ENCODE data around the gene EYA2. TPM values are rescaled to one million over a fixed set of nuclear protein-coding genes. Genes with fewer than 3 reads are reported as not detected.

Gene EYA2
- total RNA-seq, 1 donor, result 17.7 TPM

DNA sequence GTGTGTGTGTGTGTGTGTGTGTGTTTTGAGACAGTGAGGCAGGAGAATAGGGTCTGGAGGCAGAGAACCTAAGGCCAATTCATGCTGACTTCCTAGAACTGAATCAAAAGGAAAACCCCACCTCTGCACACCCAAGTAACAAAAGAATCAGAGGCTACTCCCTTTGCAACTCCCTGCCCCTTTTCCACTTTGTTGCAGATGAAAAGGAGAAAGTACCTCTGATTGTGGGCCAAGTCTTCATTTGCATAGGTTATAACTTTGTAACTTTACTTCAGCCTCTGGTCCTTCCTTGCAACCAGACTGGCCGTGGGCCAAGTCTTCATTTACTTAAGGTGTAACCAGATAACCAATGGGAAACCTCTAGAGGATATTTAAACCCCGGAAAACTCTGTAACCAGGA lies 168.8 kb downstream of the EYA2 start:
- Histone ChIP-seq H3K4me1 (ENCODE audit: insufficient read depth, low read length) (no peaks in the 10 kb centered on the region), H3K9me3 (ENCODE audit: low read depth, low read length) (peaks cover 8% of the 10 kb centered on the region), H4K20me1 (ENCODE audit: insufficient read depth, low read length) (no peaks in the 10 kb centered on the region), H3K27me3 (ENCODE audit: insufficient read depth, low read length) (no peaks in the 10 kb centered on the region), H3K27ac (ENCODE audit: low read depth, low read length) (no peak overlapping the region), H3K4me3 (ENCODE audit: insufficient read depth, low read length) (no peak overlapping the region), H3K79me2 (ENCODE audit: insufficient read depth, low read length) (no peaks in the 10 kb centered on the region), H3K4me2 (ENCODE audit: insufficient read depth, low read length) (no peak overlapping the region), H2AFZ (ENCODE audit: low read length) (no peak overlapping the region), H3K36me3 (ENCODE audit: insufficient read depth, low read length) (no peaks in the 10 kb centered on the region)
- TF ChIP-seq, protein P1, sequence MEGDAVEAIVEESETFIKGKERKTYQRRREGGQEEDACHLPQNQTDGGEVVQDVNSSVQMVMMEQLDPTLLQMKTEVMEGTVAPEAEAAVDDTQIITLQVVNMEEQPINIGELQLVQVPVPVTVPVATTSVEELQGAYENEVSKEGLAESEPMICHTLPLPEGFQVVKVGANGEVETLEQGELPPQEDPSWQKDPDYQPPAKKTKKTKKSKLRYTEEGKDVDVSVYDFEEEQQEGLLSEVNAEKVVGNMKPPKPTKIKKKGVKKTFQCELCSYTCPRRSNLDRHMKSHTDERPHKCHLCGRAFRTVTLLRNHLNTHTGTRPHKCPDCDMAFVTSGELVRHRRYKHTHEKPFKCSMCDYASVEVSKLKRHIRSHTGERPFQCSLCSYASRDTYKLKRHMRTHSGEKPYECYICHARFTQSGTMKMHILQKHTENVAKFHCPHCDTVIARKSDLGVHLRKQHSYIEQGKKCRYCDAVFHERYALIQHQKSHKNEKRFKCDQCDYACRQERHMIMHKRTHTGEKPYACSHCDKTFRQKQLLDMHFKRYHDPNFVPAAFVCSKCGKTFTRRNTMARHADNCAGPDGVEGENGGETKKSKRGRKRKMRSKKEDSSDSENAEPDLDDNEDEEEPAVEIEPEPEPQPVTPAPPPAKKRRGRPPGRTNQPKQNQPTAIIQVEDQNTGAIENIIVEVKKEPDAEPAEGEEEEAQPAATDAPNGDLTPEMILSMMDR (IDR thresholded peaks at IDR 0.05; ENCODE audit: extremely low read depth, low read depth, low read length), result no peak
- DNase-seq (ENCODE audit: insufficient read length, low spot score, missing footprints), result no peak

DNA sequence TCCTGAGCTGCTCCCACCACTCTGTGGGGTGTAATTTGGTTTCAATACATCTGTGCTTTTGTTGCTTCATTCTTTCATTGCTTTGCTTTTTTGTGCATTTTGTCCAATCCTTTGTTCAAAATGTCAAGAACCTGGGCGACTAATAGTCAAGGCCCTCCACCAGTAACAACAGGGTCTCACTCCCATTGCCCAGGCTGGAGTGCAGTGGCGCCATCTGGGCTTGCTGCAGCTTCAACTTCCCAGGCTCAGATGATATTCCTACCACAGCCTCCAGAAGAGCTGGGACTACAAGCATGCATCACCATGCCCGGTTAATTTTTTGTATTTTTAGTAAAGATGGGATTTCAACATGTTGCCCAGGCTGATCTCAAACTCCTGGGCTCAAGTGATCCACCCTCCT lies 169.2 kb downstream of the EYA2 start:
- Histone ChIP-seq H3K4me3 (ENCODE audit: insufficient read depth, low read length) (no peak overlapping the region), H3K27me3 (ENCODE audit: insufficient read depth, low read length) (no peaks in the 10 kb centered on the region), H2AFZ (ENCODE audit: low read length) (no peak overlapping the region), H4K20me1 (ENCODE audit: insufficient read depth, low read length) (no peaks in the 10 kb centered on the region), H3K36me3 (ENCODE audit: insufficient read depth, low read length) (no peaks in the 10 kb centered on the region), H3K4me1 (ENCODE audit: insufficient read depth, low read length) (no peaks in the 10 kb centered on the region), H3K27ac (ENCODE audit: low read depth, low read length) (no peak overlapping the region), H3K79me2 (ENCODE audit: insufficient read depth, low read length) (no peaks in the 10 kb centered on the region), H3K9me3 (ENCODE audit: low read depth, low read length) (peaks cover 9% of the 10 kb centered on the region), H3K4me2 (ENCODE audit: insufficient read depth, low read length) (no peak overlapping the region)
- TF ChIP-seq, protein P1 (IDR thresholded peaks at IDR 0.05; ENCODE audit: extremely low read depth, low read depth, low read length), result no peak
- DNase-seq (ENCODE audit: insufficient read length, low spot score, missing footprints), result no peak

DNA sequence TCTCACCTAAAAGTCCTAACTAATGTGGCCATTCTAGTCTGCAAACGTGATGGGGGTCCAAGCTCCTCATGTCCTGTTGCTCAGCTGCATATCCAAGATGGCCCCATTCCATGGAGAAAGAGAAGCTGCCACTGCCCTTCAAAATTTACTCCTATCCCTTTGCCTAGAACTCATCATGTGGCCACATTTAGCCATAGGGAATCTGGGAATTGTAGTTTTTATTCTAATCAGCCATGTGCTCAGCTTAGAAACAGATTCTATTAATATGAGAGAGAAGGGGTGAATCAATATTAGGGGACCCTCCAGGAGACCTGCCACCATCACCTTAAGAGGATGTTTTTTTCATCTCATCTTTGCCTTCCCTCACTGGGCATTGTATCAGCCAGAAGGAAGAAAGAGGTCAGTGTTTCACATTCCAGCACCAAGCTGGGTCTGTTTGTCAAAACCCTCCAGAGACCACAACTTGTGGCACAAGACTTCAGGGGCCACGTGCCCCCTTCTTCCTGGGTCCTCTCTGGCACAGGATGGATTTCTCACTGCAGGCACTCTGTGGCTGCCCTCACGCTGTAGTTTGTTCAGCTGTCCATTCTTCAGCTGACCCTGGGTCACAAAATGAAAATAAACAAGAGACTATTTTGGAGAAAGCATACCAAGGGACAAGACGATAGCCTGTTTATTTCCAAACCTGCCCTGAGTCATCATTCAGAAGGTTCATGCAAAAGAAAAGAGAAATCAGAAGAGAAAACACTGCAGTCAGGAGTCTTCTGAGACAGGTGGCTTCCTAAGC lies 172.0 kb downstream of the EYA2 start:
- no peaks in the 10 kb centered on the region for H4K20me1 ChIP-seq (ENCODE audit: insufficient read depth, low read length)
- H3K79me2 ChIP-seq (ENCODE audit: insufficient read depth, low read length), result no peaks in the 10 kb centered on the region
- no peak for DNase-seq (ENCODE audit: insufficient read length, low spot score, missing footprints)
- no peak overlapping the region for H2AFZ ChIP-seq (ENCODE audit: low read length)
- H3K36me3 ChIP-seq (ENCODE audit: insufficient read depth, low read length), result no peaks in the 10 kb centered on the region
- H3K4me3 ChIP-seq (ENCODE audit: insufficient read depth, low read length), result no peak overlapping the region
- peaks cover 9% of the 10 kb centered on the region for H3K9me3 ChIP-seq (ENCODE audit: low read depth, low read length)
- TF ChIP-seq, protein P1 (IDR thresholded peaks at IDR 0.05; ENCODE audit: extremely low read depth, low read depth, low read length), result no peak
- H3K27ac ChIP-seq (ENCODE audit: low read depth, low read length), result no peak overlapping the region
- no peak overlapping the region for H3K4me2 ChIP-seq (ENCODE audit: insufficient read depth, low read length)
- no peaks in the 10 kb centered on the region for H3K4me1 ChIP-seq (ENCODE audit: insufficient read depth, low read length)
- H3K27me3 ChIP-seq (ENCODE audit: insufficient read depth, low read length), result no peaks in the 10 kb centered on the region

DNA sequence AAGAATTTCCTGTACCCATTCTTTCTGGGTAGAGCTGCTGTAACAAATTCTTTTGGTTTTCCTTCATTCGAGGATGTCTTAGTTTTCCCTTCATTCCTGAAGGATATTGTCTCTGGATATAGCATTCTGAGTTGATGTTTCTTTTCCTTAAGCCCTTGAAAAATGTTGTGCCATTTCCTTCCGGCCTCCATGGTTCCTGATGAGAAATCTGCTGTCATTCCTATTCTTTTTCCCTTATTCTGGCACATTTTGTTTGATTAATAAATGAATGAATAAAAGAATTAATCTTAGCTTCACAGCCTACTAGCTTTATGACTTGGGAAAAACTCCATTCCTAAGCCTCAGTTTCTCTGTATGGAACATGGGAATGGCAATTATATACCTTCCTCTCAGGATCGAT lies 173.1 kb downstream of the EYA2 start:
- Histone ChIP-seq H3K27ac (ENCODE audit: low read depth, low read length) (no peak overlapping the region), H3K4me1 (ENCODE audit: insufficient read depth, low read length) (no peaks in the 10 kb centered on the region), H3K27me3 (ENCODE audit: insufficient read depth, low read length) (no peaks in the 10 kb centered on the region), H3K9me3 (ENCODE audit: low read depth, low read length) (peaks cover 9% of the 10 kb centered on the region), H3K4me3 (ENCODE audit: insufficient read depth, low read length) (no peak overlapping the region), H3K79me2 (ENCODE audit: insufficient read depth, low read length) (no peaks in the 10 kb centered on the region), H2AFZ (ENCODE audit: low read length) (no peak overlapping the region), H4K20me1 (ENCODE audit: insufficient read depth, low read length) (no peaks in the 10 kb centered on the region), H3K4me2 (ENCODE audit: insufficient read depth, low read length) (no peak overlapping the region), H3K36me3 (ENCODE audit: insufficient read depth, low read length) (no peaks in the 10 kb centered on the region)
- TF ChIP-seq, protein P1 (IDR thresholded peaks at IDR 0.05; ENCODE audit: extremely low read depth, low read depth, low read length), result no peak
- DNase-seq (ENCODE audit: insufficient read length, low spot score, missing footprints), result no peak
